Astrocyte (in vitro differentiated cells and primary cell): ENCODE measurements around the gene LFNG.

Experiments used
- EZH2 ChIP-seq: IDR thresholded peaks from 2 replicates; pipeline ENCODE4 v1.6.1; 2012; ENCODE audit warnings: mild to moderate bottlenecking, low read length, inconsistent platforms; ENCODE audit not compliant: insufficient read depth
- TF ChIP-seq, protein P1 (sequence below): IDR thresholded peaks from 2 replicates; pipeline ENCODE4 v1.5.1; 2011; ENCODE audit warnings: low read depth, mild to moderate bottlenecking, inconsistent platforms, low read length, moderate library complexity; ENCODE audit not compliant: insufficient read depth

GRCh38 chr7:2510909-2511768 is 8.4 kb upstream of the LFNG start:
- TF ChIP-seq, protein P1, sequence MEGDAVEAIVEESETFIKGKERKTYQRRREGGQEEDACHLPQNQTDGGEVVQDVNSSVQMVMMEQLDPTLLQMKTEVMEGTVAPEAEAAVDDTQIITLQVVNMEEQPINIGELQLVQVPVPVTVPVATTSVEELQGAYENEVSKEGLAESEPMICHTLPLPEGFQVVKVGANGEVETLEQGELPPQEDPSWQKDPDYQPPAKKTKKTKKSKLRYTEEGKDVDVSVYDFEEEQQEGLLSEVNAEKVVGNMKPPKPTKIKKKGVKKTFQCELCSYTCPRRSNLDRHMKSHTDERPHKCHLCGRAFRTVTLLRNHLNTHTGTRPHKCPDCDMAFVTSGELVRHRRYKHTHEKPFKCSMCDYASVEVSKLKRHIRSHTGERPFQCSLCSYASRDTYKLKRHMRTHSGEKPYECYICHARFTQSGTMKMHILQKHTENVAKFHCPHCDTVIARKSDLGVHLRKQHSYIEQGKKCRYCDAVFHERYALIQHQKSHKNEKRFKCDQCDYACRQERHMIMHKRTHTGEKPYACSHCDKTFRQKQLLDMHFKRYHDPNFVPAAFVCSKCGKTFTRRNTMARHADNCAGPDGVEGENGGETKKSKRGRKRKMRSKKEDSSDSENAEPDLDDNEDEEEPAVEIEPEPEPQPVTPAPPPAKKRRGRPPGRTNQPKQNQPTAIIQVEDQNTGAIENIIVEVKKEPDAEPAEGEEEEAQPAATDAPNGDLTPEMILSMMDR, result no peak
- no peak for TF ChIP-seq EZH2
